Measurements from ENCODE around the gene GLG1.
A peak's percentile ranks its signal among the peaks of the same experiment; 100 is the strongest.
"Not testable (repeated sequence)": the region's sequence is repeated elsewhere in the genome, so short reads cannot be mapped to it uniquely, and the experiment has no call there.

Gene GLG1

DNA sequence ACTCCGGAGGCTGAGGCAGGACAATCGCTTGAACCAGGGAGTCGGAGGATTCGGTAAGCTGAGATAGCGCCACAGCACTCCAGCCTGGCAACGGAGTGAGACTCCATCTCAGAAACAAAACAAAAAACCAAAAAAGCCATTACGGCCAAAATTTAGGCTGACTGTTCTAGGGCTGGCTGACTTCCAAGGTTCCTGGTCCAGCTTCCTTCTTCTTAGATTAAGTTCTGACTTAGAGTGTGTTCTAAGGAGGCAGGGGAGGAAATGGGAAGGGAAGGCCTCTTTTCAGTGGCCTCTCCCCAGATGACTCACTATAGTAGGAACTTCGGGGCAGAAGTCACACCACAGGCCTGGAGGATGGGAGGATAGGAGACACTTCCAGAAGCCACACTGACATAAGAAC, 157.9 kb downstream of the GLG1 start:
- no peak overlapping the region for H3K4me2 ChIP-seq (ENCODE audit: low read length, poor library complexity, severe bottlenecking)
- no peak overlapping the region for H3K14ac ChIP-seq (ENCODE audit: low read length in 2 of 2)
- peak overlapping the region; percentile 57 for H2BK120ac ChIP-seq (ENCODE audit: low read depth, low read length)
- H3K27ac ChIP-seq (ENCODE audit: low read length, poor library complexity, severe bottlenecking) = peak overlapping the region; percentile 42
- peak overlapping the region in 1 of 2 experiments; percentile 9 for H3K4me3 ChIP-seq (ENCODE audit: insufficient read depth in 1 of 2, low read depth in 1 of 2, low read length in 2 of 2)
- peak overlapping the region in 1 of 2 experiments; percentile 72 for H2BK12ac ChIP-seq (ENCODE audit: low read length in 2 of 2)
- H4K91ac ChIP-seq (ENCODE audit: low read length) = no peak overlapping the region
- no peaks in the 10 kb centered on the region for H3K27me3 ChIP-seq (ENCODE audit: control insufficient read depth in 1 of 2, insufficient read depth in 1 of 2, low read length in 2 of 2)
- no peak overlapping the region for H4K8ac ChIP-seq (ENCODE audit: low read length)
- peak overlapping the region; percentile 84 for H3K9ac ChIP-seq (ENCODE audit: low read length)
- H3K36me3 ChIP-seq (ENCODE audit: control insufficient read depth in 1 of 2, insufficient read depth in 2 of 2, low read depth in 1 of 2, low read length in 2 of 2) = peaks cover 33 to 35% of the 10 kb centered on the region in 2 experiments
- H2BK15ac ChIP-seq (ENCODE audit: low read depth, poor library complexity, severe bottlenecking) = no peak overlapping the region
- H2AK5ac ChIP-seq (ENCODE audit: low read length, severe bottlenecking) = no peak overlapping the region
- peak overlapping the region; percentile 20 to 57 for H3K4ac ChIP-seq (ENCODE audit: low read depth in 1 of 2, low read length in 2 of 2)
- H3K79me1 ChIP-seq (replicated peaks; ENCODE audit: low read length, poor library complexity, severe bottlenecking) = peaks cover 17% of the 10 kb centered on the region
- peak overlapping the region in 1 of 2 experiments; percentile 45 for H3K18ac ChIP-seq (ENCODE audit: low read depth in 1 of 2, low read length in 2 of 2)
- DNase-seq = peak; percentile 96
- no peaks in the 10 kb centered on the region for H3K9me3 ChIP-seq (ENCODE audit: control insufficient read depth, low read length)
- no peak overlapping the region for H2AFZ ChIP-seq (ENCODE audit: low read depth, low read length)
- H2BK5ac ChIP-seq (ENCODE audit: low read depth, low read length, poor library complexity, severe bottlenecking) = no peak overlapping the region
- WGBS = 65% methylated on average over 7 of the region's 8 CpGs
- peaks cover 18% of the 10 kb centered on the region for H3K4me1 ChIP-seq (ENCODE audit: control insufficient read depth, insufficient read depth, low read depth, low read length)
- no peak overlapping the region for H3K23ac ChIP-seq (ENCODE audit: low read length in 2 of 2)

DNA sequence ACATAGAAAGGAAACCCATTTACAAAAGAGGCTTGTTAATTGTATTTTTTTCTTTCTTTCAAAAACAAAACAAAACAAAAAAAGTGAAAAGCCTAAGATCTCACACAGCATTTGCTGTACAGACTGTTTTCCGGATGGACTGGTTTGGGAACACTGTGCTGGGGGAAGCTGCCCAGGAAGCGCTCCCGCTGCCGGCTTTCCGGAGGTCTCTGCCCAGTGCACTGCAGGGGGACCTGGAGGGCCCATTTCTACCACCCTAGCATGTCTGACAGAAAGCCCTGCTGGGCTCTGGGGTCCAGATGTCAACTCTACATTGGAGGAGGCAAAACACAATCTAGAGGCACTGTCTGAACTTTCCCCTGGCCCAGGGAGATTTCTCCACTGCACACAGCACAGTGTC, 159.3 kb downstream of the GLG1 start:
- no peak for DNase-seq
- no peak overlapping the region for H2BK15ac ChIP-seq (ENCODE audit: low read depth, poor library complexity, severe bottlenecking)
- peaks cover 17% of the 10 kb centered on the region for H3K79me1 ChIP-seq (replicated peaks; ENCODE audit: low read length, poor library complexity, severe bottlenecking)
- no peak overlapping the region for H4K91ac ChIP-seq (ENCODE audit: low read length)
- peaks cover 15% of the 10 kb centered on the region for H3K4me1 ChIP-seq (ENCODE audit: control insufficient read depth, insufficient read depth, low read depth, low read length)
- no peak overlapping the region for H3K4ac ChIP-seq (ENCODE audit: low read depth in 1 of 2, low read length in 2 of 2)
- H3K36me3 ChIP-seq (ENCODE audit: control insufficient read depth in 1 of 2, insufficient read depth in 2 of 2, low read depth in 1 of 2, low read length in 2 of 2) = peaks cover 24 to 28% of the 10 kb centered on the region in 2 experiments
- no peak overlapping the region for H4K8ac ChIP-seq (ENCODE audit: low read length)
- no peak overlapping the region for H2BK5ac ChIP-seq (ENCODE audit: low read depth, low read length, poor library complexity, severe bottlenecking)
- H2BK12ac ChIP-seq (ENCODE audit: low read length in 2 of 2) = peak overlapping the region in 1 of 2 experiments; percentile 2
- no peak overlapping the region for H3K23ac ChIP-seq (ENCODE audit: low read length in 2 of 2)
- H3K9ac ChIP-seq (ENCODE audit: low read length) = no peak overlapping the region
- peak overlapping the region in 1 of 2 experiments; percentile 48 for H3K14ac ChIP-seq (ENCODE audit: low read length in 2 of 2)
- H3K27ac ChIP-seq (ENCODE audit: low read length, poor library complexity, severe bottlenecking) = no peak overlapping the region
- no peaks in the 10 kb centered on the region for H3K9me3 ChIP-seq (ENCODE audit: control insufficient read depth, low read length)
- WGBS = 98% methylated on average over 5 of the region's 5 CpGs
- no peak overlapping the region for H3K4me2 ChIP-seq (ENCODE audit: low read length, poor library complexity, severe bottlenecking)
- no peak overlapping the region for H2BK120ac ChIP-seq (ENCODE audit: low read depth, low read length)
- no peak overlapping the region for H2AFZ ChIP-seq (ENCODE audit: low read depth, low read length)
- no peak overlapping the region for H3K4me3 ChIP-seq (ENCODE audit: insufficient read depth in 1 of 2, low read depth in 1 of 2, low read length in 2 of 2)
- H3K27me3 ChIP-seq (ENCODE audit: control insufficient read depth in 1 of 2, insufficient read depth in 1 of 2, low read length in 2 of 2) = no peaks in the 10 kb centered on the region
- H2AK5ac ChIP-seq (ENCODE audit: low read length, severe bottlenecking) = no peak overlapping the region
- H3K18ac ChIP-seq (ENCODE audit: low read depth in 1 of 2, low read length in 2 of 2) = peak overlapping the region; percentile 38 to 50

DNA sequence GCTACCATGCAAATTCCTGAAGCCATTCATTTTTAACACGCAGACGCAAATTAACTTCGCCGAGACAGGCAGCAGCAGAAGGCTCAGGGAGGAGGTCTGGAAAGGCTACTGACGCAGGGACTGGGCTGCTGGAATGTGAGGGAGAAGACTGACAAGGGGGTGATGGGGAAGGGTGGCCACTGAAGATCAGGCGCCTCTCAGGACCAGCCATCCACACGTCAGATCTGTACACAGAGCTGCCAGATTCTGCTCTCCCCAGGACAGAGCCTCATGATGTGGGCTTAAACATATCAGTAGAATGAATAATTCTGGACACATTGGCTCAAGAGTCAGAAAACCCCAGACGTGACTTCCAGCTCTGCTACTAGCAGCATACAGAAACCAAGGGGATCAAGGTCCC, 160.0 kb downstream of the GLG1 start:
- H3K9ac ChIP-seq (ENCODE audit: low read length) = no peak overlapping the region
- no peak overlapping the region for H2AK5ac ChIP-seq (ENCODE audit: low read length, severe bottlenecking)
- no peak overlapping the region for H4K8ac ChIP-seq (ENCODE audit: low read length)
- H3K4me1 ChIP-seq (ENCODE audit: control insufficient read depth, insufficient read depth, low read depth, low read length) = peaks cover 10% of the 10 kb centered on the region
- no peak overlapping the region for H2BK5ac ChIP-seq (ENCODE audit: low read depth, low read length, poor library complexity, severe bottlenecking)
- 94% methylated on average over 8 of the region's 8 CpGs for WGBS
- H3K23ac ChIP-seq (ENCODE audit: low read length in 2 of 2) = peak overlapping the region in 1 of 2 experiments; percentile 27
- H3K4ac ChIP-seq (ENCODE audit: low read depth in 1 of 2, low read length in 2 of 2) = no peak overlapping the region
- no peak overlapping the region for H4K91ac ChIP-seq (ENCODE audit: low read length)
- H2AFZ ChIP-seq (ENCODE audit: low read depth, low read length) = no peak overlapping the region
- peaks cover 17% of the 10 kb centered on the region for H3K79me1 ChIP-seq (replicated peaks; ENCODE audit: low read length, poor library complexity, severe bottlenecking)
- no peak overlapping the region for H3K18ac ChIP-seq (ENCODE audit: low read depth in 1 of 2, low read length in 2 of 2)
- no peak overlapping the region for H2BK15ac ChIP-seq (ENCODE audit: low read depth, poor library complexity, severe bottlenecking)
- no peak overlapping the region for H3K4me3 ChIP-seq (ENCODE audit: insufficient read depth in 1 of 2, low read depth in 1 of 2, low read length in 2 of 2)
- no peaks in the 10 kb centered on the region for H3K9me3 ChIP-seq (ENCODE audit: control insufficient read depth, low read length)
- no peak overlapping the region for H3K27ac ChIP-seq (ENCODE audit: low read length, poor library complexity, severe bottlenecking)
- no peak overlapping the region for H2BK120ac ChIP-seq (ENCODE audit: low read depth, low read length)
- H3K14ac ChIP-seq (ENCODE audit: low read length in 2 of 2) = no peak overlapping the region
- H3K27me3 ChIP-seq (ENCODE audit: control insufficient read depth in 1 of 2, insufficient read depth in 1 of 2, low read length in 2 of 2) = no peaks in the 10 kb centered on the region
- no peak overlapping the region for H3K4me2 ChIP-seq (ENCODE audit: low read length, poor library complexity, severe bottlenecking)
- peak overlapping the region in 1 of 2 experiments; percentile 40 for H2BK12ac ChIP-seq (ENCODE audit: low read length in 2 of 2)
- no peak for DNase-seq
- peaks cover 22 to 27% of the 10 kb centered on the region in 2 experiments for H3K36me3 ChIP-seq (ENCODE audit: control insufficient read depth in 1 of 2, insufficient read depth in 2 of 2, low read depth in 1 of 2, low read length in 2 of 2)

DNA sequence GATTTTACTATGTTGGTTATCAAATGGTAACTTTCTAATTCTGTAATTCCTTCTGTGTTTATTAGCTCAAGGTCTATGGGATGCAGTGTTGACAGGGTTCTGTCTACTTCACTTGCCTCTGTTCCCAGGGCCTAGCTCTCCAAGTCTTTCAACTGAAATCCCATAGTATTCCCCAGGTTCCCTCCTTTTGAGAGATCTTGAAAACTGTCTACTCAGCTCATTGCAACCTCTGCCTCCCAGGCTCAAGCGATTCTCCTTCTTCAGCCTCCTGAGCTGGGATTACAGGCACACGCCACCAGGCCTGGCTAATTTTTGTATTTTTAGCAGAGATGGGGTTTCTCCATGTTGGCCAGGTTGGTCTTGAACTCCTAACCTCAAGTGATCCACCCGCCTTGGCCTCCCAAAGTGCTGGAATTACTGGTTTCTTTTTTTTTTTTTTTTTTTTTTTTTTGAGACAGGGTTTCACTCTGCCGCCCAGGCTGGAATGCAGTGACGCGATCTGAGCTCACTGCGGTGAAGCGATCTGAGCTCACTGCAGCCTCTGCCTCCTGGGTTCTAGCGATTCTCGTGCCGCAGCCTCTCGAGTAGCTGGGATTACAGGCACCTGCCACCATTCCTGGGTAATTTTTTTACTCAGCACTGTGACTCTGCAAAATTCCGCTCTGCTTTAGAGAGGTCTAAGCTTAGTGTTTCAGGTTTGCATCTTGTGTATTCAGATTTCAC, 163.1 kb downstream of the GLG1 start:
- DNase-seq; H3K9me3 ChIP-seq (ENCODE audit: control insufficient read depth, low read length); H2AK5ac ChIP-seq (ENCODE audit: low read length, severe bottlenecking); H3K4me2 ChIP-seq (ENCODE audit: low read length, poor library complexity, severe bottlenecking); H3K4ac ChIP-seq (ENCODE audit: low read depth in 1 of 2, low read length in 2 of 2); H3K9ac ChIP-seq (ENCODE audit: low read length); H3K27ac ChIP-seq (ENCODE audit: low read length, poor library complexity, severe bottlenecking); H2BK120ac ChIP-seq (ENCODE audit: low read depth, low read length); H4K91ac ChIP-seq (ENCODE audit: low read length); H2AFZ ChIP-seq (ENCODE audit: low read depth, low read length); H3K23ac ChIP-seq (ENCODE audit: low read length in 2 of 2); H3K18ac ChIP-seq (ENCODE audit: low read depth in 1 of 2, low read length in 2 of 2); H3K4me3 ChIP-seq (ENCODE audit: insufficient read depth in 1 of 2, low read depth in 1 of 2, low read length in 2 of 2); H2BK12ac ChIP-seq (ENCODE audit: low read length in 2 of 2); H3K27me3 ChIP-seq (ENCODE audit: control insufficient read depth in 1 of 2, insufficient read depth in 1 of 2, low read length in 2 of 2); H2BK5ac ChIP-seq (ENCODE audit: low read depth, low read length, poor library complexity, severe bottlenecking); H3K4me1 ChIP-seq (ENCODE audit: control insufficient read depth, insufficient read depth, low read depth, low read length); H2BK15ac ChIP-seq (ENCODE audit: low read depth, poor library complexity, severe bottlenecking); H4K8ac ChIP-seq (ENCODE audit: low read length); H3K14ac ChIP-seq (ENCODE audit: low read length in 2 of 2): not testable (repeated sequence)
- WGBS = 99% methylated on average over 8 of the region's 13 CpGs
- H3K36me3 ChIP-seq (ENCODE audit: control insufficient read depth in 1 of 2, insufficient read depth in 2 of 2, low read depth in 1 of 2, low read length in 2 of 2) = peaks cover 23% of the 10 kb centered on the region in 2 experiments
- peaks cover 15% of the 10 kb centered on the region for H3K79me1 ChIP-seq (replicated peaks; ENCODE audit: low read length, poor library complexity, severe bottlenecking)
